Adipocyte (in vitro differentiated cells): ENCODE measurements around the gene TBXA2R.
"Not testable (repeated sequence)": the region's sequence is repeated elsewhere in the genome, so short reads cannot be mapped to it uniquely, and the experiment has no call there.

Experiments used
- DNase-seq: peaks from one replicate; pipeline ENCODE4 v3.0.0-alpha.2; 2015; ENCODE audit warnings: low read depth
- H3K27me3 ChIP-seq: replicated peaks from 2 replicates; pipeline ENCODE4 v1.7.0; 2013; ENCODE audit warnings: mild to moderate bottlenecking, low read length, moderate library complexity; ENCODE audit not compliant: control insufficient read depth, insufficient read depth
- H3K36me3 ChIP-seq: 2 replicates; pipeline ENCODE4 v1.7.0; 2013; ENCODE audit warnings: low read length, mild to moderate bottlenecking, moderate library complexity; ENCODE audit not compliant: control insufficient read depth, insufficient read depth, severe bottlenecking
- H3K4me1 ChIP-seq: 2 replicates; pipeline ENCODE4 v1.7.0; 2013; ENCODE audit warnings: mild to moderate bottlenecking, low read length, moderate library complexity; ENCODE audit not compliant: control insufficient read depth, insufficient read depth
- H3K4me3 ChIP-seq: 2 replicates; pipeline ENCODE4 v1.7.0; 2013; ENCODE audit warnings: mild to moderate bottlenecking, low read length, moderate library complexity
- H3K9ac ChIP-seq: 2 replicates; pipeline ENCODE4 v1.7.0; 2013; ENCODE audit warnings: mild to moderate bottlenecking, low read length, moderate library complexity
- H3K9me3 ChIP-seq: 2 replicates; pipeline ENCODE4 v1.7.0; 2013; ENCODE audit warnings: mild to moderate bottlenecking, low read length, moderate library complexity; ENCODE audit not compliant: control insufficient read depth

TBXA2R gene

GRCh38 chr19:3573162-3573857 lies 33.4 kb downstream of the TBXA2R start:
- peak; percentile 59 for DNase-seq
- H3K27me3 ChIP-seq: no peaks in the 10 kb centered on the region
- H3K36me3 ChIP-seq: peaks cover 5% of the 10 kb centered on the region
- H3K4me1 ChIP-seq: peaks cover 14% of the 10 kb centered on the region
- H3K9ac ChIP-seq: peak overlapping the region; percentile 91
- peak overlapping the region; percentile 90 for H3K4me3 ChIP-seq
- H3K9me3 ChIP-seq: no peaks in the 10 kb centered on the region

DNA sequence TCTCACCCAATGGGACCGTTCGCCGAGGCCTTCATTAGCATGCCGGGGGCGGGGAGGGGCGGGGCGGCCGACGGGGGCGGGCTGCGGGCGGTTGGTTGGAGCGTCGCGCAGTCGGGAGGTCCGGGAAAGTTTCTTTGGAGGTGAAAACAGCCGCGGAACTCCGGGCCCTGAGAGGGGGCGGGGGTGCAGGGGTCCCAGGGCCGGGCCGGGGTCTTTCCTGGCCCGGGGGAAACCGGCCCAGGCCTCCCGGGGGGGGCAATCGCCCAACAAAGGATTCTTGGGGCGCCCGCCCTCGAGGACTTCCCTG lies 33.9 kb downstream of the TBXA2R start, which contains the start of gene HMG20B:
HMG20B (plus strand) TSS at position 90 of the 307 bp plus-strand sequence. CDS start 366 bp downstream, outside the sequence.
- Histone ChIP-seq H3K9me3 (no peaks in the 10 kb centered on the region), H3K9ac (peak within 1 kb of the TSS; percentile 92), H3K27me3 (no peaks in the 10 kb centered on the region), H3K4me3 (peak within 1 kb of the TSS; percentile 95), H3K36me3 (peaks cover 5% of the 10 kb centered on the region), H3K4me1 (peaks cover 14% of the 10 kb centered on the region)
- no peak for DNase-seq

GRCh38 chr19:3572132-3572854 lies 34.4 kb downstream of the TBXA2R start:
- peak; percentile 100 for DNase-seq
- H3K27me3 ChIP-seq: no peaks in the 10 kb centered on the region
- H3K36me3 ChIP-seq: peaks cover 5% of the 10 kb centered on the region
- peaks cover 14% of the 10 kb centered on the region for H3K4me1 ChIP-seq
- no peaks in the 10 kb centered on the region for H3K9me3 ChIP-seq
- peak overlapping the region; percentile 95 for H3K4me3 ChIP-seq
- peak overlapping the region; percentile 92 for H3K9ac ChIP-seq

- peaks cover 5% of the 10 kb centered on the region for H3K4me1 ChIP-seq
- H3K9me3 ChIP-seq: no peaks in the 10 kb centered on the region
- no peak overlapping the region for H3K9ac ChIP-seq
- no peaks in the 10 kb centered on the region for H3K27me3 ChIP-seq
- DNase-seq: no peak
- H3K4me3 ChIP-seq: no peak overlapping the region
- H3K36me3 ChIP-seq: peaks cover 5% of the 10 kb centered on the region
These were observed 36.1 kb downstream of the TBXA2R start for GRCh38 chr19:3570606-3571011.

- H3K4me1 ChIP-seq, H3K36me3 ChIP-seq, H3K4me3 ChIP-seq, H3K9ac ChIP-seq, H3K27me3 ChIP-seq, H3K9me3 ChIP-seq, DNase-seq: not testable (repeated sequence)
These were observed 36.6 kb downstream of the TBXA2R start for GRCh38 chr19:3570042-3570441.

GRCh38 chr19:3565139-3565538 lies 41.5 kb downstream of the TBXA2R start:
- no peak for DNase-seq
- Histone ChIP-seq H3K27me3 (no peaks in the 10 kb centered on the region), H3K4me3 (no peak overlapping the region), H3K9ac (no peak overlapping the region), H3K9me3 (no peaks in the 10 kb centered on the region), H3K4me1 (no peaks in the 10 kb centered on the region), H3K36me3 (no peaks in the 10 kb centered on the region)

DNA sequence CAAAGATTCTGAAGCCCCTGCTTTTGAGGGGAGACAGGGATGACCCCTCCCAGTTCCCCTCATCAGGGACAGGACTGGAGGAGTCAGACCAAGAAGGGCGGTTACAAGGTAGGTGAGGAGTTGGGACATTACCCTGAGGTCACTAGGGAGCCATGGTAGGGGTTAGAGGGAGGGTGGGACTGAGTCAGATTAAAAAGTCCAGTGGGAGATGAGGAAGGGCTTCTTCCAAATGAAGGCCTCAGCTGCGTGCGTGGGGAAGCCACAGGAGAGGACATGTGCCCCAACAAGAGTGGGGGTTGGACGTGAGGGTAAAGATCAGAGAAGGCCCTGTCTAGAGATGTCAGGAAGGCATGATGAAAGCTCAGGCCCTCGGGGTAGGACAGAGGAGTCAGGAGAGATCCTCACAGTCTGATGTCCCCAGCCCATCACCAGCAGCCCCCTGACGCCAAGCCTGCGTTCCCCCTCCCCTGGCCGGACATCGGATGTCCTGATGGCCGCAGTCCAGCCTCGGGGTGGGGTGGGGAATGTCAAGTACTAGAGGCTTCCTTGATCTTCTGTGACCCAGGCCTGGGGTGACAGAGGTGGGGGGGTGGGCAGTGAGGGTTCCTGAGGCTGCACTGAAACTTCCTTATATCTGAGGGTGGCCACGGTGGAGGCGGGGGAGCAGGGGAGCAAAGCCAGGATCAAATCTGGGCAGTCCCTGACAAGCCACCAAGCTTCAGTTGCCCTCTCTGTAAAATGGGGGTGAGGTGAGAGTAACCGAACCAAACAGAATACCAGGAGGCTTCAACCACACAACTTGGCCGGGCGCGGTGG lies 42.8 kb downstream of the TBXA2R start:
- H3K9me3 ChIP-seq: no peaks in the 10 kb centered on the region

DNA sequence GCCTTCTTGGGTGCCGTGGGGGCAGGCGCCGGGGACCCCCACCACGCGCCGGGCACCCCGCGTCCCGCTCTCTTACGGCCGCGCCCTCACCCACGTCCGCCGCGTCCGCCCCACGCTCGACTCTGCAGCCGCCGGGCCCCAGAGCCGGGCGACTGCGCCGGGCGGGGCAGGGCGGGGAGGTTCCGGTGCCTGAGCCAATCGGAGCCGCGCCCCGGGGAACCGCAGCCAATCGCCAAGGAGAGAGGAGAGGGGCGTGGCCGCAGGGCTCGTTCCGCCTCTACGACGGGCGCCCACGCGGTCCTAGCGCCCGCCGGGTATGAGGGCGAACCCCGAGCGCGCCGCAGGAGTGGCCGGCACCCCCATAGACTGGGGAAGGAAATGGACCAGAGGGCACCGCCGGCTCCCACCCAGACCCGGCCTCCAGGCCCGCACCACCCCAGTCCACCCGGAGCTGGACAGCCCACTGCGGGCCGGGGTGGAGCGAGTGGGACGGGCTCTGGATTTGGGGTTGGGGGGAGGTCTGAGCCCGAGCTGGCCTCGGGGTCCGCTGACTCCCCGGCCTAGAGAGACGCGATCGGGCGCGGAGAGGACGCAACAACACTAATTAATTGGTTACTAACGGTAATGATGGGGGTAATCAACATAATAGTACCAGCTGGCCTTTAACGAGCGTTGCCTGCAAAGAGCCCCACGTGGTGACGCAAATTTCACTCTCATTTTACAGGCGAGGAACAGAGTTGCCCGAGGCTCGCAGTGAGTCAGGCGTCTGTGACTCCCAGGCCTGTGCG lies 49.0 kb downstream of the TBXA2R start, which contains the start of gene MFSD12:
MFSD12 (minus strand) TSS at position 126 of the 788 bp plus-strand sequence. CDS start 183 bp downstream, outside the sequence.
- peak; percentile 99 for DNase-seq
- peaks cover 24% of the 10 kb centered on the region for H3K4me1 ChIP-seq
- no peaks in the 10 kb centered on the region for H3K36me3 ChIP-seq
- H3K27me3 ChIP-seq: no peaks in the 10 kb centered on the region
- peak within 1 kb of the TSS; percentile 92 for H3K4me3 ChIP-seq
- no peaks in the 10 kb centered on the region for H3K9me3 ChIP-seq
- H3K9ac ChIP-seq: peak within 1 kb of the TSS; percentile 89

More for the DNA sequence above, 42.8 kb downstream of the TBXA2R start:
- DNase-seq: no peak
- Histone ChIP-seq H3K36me3 (no peaks in the 10 kb centered on the region), H3K4me1 (no peaks in the 10 kb centered on the region), H3K27me3 (no peaks in the 10 kb centered on the region), H3K9ac (no peak overlapping the region), H3K4me3 (no peak overlapping the region)

DNA sequence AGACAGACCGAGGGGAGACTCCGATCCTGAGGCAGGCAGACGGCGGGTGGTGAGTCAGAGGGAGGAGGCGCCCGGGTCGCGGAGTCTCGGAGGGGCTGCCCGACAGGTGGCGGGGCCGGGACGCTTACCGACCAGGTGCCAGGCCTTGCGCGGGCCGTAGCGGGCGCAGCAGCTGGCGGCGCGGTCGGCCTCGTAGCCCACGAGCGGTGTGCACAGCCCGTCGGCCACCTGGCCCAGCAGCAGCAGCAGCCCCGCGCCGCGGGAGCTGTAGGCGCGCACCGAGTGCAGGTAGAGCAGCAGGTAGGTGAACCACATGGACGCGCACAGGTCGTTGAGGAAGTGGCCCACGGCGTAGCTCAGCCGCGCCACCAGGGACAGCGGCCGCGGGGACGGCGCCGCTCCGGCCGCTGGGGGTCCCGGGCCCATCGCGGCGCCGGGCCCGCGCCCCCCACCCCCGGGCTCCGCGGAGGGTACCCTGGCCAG lies 49.7 kb downstream of the TBXA2R start:
- Histone ChIP-seq H3K9me3 (no peaks in the 10 kb centered on the region), H3K9ac (peak overlapping the region; percentile 89), H3K36me3 (no peaks in the 10 kb centered on the region), H3K4me3 (peak overlapping the region; percentile 92), H3K27me3 (no peaks in the 10 kb centered on the region), H3K4me1 (peaks cover 27% of the 10 kb centered on the region)
- peak; percentile 75 for DNase-seq

GRCh38 chr19:3556423-3556977 lies 50.2 kb downstream of the TBXA2R start:
- H3K9ac ChIP-seq: peak overlapping the region; percentile 89

More at GRCh38 chr19:3556423-3556977, 50.2 kb downstream of the TBXA2R start:
- Histone ChIP-seq H3K36me3 (no peaks in the 10 kb centered on the region), H3K4me1 (peaks cover 27% of the 10 kb centered on the region), H3K27me3 (no peaks in the 10 kb centered on the region), H3K4me3 (peak overlapping the region; percentile 92), H3K9me3 (no peaks in the 10 kb centered on the region)
- no peak for DNase-seq
